Choroid plexus epithelial cell (primary cell): ENCODE data around the gene TCF4.
A peak's percentile ranks its signal among the peaks of the same experiment; 100 is the strongest.

ENCODE experiments used
- DNase-seq: peaks from one replicate; pipeline ENCODE4 v3.0.0-alpha.2; 2010; ENCODE audit warnings: low read depth
- H3K4me3 ChIP-seq: 2 replicates; pipeline ENCODE4 v1.5.1; 2011; ENCODE audit warnings: low read depth, mild to moderate bottlenecking, control low read depth, low read length, moderate library complexity
- TF ChIP-seq, protein P1 (sequence below): conservative IDR thresholded peaks from 2 replicates; pipeline ENCODE4 v1.5.1; 2011; ENCODE audit warnings: low read depth, mild to moderate bottlenecking, control low read depth, inconsistent platforms, low read length, moderate library complexity

Gene TCF4

DNA sequence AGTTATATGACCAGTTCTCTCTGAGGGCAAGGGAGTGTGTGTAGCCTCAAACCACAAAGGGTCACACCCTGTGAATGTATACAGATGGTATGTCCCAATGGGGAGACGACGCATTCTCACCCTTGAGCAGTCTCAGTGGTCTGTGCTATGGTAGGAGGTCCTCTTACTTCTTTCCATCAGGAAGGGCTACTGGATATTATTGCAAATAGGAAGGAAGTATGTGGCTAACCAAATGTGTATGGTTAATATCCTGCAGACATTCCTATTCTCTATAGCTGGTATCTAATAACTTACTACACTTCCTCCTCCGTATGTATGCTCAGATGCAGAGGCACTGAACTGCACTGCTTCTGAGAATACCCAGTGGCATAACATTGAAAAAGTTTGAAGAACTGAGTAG lies 322.0 kb downstream of the TCF4 start:
- TF ChIP-seq, protein P1, sequence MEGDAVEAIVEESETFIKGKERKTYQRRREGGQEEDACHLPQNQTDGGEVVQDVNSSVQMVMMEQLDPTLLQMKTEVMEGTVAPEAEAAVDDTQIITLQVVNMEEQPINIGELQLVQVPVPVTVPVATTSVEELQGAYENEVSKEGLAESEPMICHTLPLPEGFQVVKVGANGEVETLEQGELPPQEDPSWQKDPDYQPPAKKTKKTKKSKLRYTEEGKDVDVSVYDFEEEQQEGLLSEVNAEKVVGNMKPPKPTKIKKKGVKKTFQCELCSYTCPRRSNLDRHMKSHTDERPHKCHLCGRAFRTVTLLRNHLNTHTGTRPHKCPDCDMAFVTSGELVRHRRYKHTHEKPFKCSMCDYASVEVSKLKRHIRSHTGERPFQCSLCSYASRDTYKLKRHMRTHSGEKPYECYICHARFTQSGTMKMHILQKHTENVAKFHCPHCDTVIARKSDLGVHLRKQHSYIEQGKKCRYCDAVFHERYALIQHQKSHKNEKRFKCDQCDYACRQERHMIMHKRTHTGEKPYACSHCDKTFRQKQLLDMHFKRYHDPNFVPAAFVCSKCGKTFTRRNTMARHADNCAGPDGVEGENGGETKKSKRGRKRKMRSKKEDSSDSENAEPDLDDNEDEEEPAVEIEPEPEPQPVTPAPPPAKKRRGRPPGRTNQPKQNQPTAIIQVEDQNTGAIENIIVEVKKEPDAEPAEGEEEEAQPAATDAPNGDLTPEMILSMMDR: no peak
- H3K4me3 ChIP-seq: no peak overlapping the region
- peak; percentile 84 for DNase-seq

DNA sequence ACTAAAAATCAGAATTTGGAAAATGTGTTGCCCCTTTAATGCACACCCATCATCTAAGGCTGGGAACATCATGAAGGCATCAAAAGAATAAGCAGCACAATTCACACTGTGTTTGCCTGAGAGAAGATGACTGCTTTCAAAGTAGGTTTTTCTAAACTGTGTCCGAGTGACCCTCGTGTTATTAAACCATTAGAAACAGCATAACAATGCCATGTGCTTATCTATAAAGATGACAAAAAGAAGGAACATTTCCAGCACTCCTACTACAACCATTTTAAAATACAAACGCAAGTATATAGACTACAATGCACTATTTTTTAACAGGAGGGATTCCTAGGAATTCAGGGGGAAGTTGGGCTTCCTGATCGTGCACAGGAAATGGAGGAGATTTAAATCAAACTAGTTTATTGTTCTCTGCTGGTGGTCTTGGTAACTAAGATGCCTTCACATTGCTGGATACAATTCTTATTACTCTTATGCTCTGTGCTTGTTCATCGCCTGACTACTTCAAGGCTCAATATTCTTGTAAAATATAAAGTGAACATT lies 322.8 kb downstream of the TCF4 start:
- no peak for DNase-seq
- TF ChIP-seq, protein P1: no peak

DNA sequence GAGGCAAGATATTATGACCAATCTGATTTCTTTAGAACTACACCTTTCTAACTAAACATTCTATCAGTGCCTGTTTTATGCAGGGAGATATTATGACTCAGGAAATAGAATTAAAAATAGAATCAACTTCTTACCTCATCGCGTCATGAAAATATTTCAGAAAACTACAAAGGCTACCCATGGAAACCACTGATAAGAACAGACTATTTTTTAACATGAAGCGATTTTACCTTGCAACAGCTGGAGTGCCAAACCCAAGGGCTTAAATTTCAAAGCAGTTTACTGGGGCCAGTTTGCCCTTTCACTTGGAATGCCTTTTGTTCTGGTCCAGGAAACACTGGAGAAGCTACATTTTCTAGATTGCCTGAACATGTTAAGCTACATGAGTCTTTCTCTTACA lies 323.9 kb downstream of the TCF4 start:
- DNase-seq: peak; percentile 71
- TF ChIP-seq, protein P1: no peak
- H3K4me3 ChIP-seq: no peak overlapping the region

More for the DNA sequence above, 322.8 kb downstream of the TCF4 start:
- H3K4me3 ChIP-seq: no peak overlapping the region

DNA sequence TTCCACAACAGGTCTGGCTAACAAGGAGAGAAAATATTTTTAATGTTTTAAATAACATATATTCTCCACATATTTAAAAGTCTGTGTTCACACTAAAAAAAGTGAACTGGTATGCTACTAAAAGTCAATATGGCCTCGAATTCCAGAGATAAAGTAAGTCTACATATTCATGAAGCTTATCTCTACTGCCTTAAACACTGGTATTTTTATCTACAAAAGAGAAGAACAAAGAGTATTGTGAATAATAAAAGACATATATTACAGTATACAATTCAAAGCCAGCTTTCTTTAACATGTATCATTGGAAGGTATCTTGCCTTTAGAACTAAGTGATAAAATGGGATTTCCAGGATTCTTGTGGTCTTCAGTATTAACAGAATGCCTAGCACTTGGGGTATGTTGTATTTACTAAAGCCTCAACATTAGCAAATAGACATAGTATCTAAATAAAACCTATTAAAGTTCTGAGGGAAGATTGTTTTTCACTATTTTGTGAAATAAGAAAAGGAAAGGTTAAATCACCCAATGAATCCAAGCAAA lies 325.9 kb downstream of the TCF4 start:
- DNase-seq: no peak
- no peak overlapping the region for H3K4me3 ChIP-seq
- TF ChIP-seq, protein P1: no peak

DNA sequence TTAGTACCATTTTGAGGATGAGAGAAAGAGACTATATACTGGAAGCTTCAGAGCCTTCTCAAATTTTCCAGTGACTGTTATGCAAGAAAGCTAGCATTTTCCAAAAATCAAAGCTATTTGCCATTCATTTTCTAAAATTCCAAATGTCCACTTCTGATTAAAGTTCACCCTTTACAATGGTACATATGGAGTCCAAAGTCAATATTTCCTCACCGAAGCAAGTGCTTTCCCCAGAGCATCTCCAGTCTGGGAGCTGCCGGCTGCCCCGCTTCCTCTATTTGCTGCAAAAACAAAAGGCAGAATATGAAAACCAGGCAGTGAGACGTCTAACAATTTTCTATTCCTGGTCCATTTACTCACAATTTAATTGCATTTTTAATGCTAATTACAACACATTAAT lies 326.7 kb downstream of the TCF4 start:
- TF ChIP-seq, protein P1: no peak
- H3K4me3 ChIP-seq: no peak overlapping the region
- no peak for DNase-seq

DNA sequence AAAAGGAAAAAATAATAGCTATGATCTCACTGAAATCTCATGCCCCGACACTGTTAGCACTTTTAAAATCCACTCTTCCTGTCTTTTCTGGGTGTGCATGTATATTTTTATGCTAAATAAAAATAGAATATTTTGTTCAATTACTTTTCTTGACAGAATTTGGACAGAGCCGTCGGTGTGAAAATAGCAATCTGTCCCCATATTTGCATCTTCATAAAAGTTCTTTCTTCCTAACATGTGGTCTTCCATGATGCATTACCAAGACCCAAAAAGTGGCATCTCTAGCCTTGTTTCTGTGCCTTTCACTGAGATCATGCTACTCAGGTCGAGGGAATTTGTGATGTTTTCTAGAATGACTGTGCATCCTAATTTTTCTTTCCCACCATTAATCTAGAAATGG lies 329.9 kb downstream of the TCF4 start:
- TF ChIP-seq, protein P1: no peak
- H3K4me3 ChIP-seq: no peak overlapping the region
- DNase-seq: no peak

DNA sequence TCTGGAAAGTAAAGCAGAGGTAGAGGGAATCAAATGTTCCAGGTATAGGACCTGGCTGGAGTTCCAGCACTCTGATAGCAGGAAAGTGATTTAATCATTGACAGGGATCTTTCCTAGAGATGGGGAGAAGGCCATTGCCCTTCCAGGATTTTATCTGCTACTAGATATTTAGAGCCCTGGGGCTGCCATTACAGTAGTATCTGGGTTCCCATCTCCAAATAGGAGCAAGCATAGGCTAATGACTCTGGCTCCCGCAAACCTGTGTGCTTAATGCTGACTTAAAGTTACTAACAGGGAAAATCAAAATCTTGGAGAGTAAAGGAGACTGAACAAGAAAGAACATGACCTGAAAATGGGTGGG lies 331.1 kb downstream of the TCF4 start:
- no peak for DNase-seq
- TF ChIP-seq, protein P1: no peak
- no peak overlapping the region for H3K4me3 ChIP-seq
